Caco-2 (cell line): ENCODE measurements around the gene ZNF438. TPM values are rescaled to one million over a fixed set of nuclear protein-coding genes. Genes with fewer than 3 reads are reported as not detected.
A peak's percentile ranks its signal among the peaks of the same experiment; 100 is the strongest.

Experiments
- Bru-seq: library from RNA; stranded (reverse); fragments of 400-500 nt; gene quantifications from one replicate; lab custom pipeline; 2021; lab: Mats Ljungman, UMichigan
- BruChase-seq, 2 experiments: library from RNA; stranded (reverse); fragments of 400-500 nt; gene quantifications; one replicate each; lab custom pipeline; 2021; lab: Mats Ljungman, UMichigan
- BruUV-seq: library from RNA; stranded (reverse); fragments of 400-500 nt; replicated peaks from 2 replicates; lab custom pipeline; 2021; lab: Mats Ljungman, UMichigan
- CTCF ChIA-PET: fragments of 300-600 bp; sonication (Branson Sonifier 250); formaldehyde crosslinking; loops from one replicate; lab custom pipeline; 2022; ENCODE audit warnings: antibody characterized with exemption; lab: Charles Lee
- POLR2A ChIA-PET: fragments of 300-600 bp; sonication (Branson Sonifier 250); formaldehyde crosslinking; loops from one replicate; lab custom pipeline; 2022; ENCODE audit warnings: antibody characterized with exemption; lab: Charles Lee
- DNase-seq, 2 experiments: peaks; one replicate each; pipeline versions ENCODE4 v3.0.0 to v3.0.0-alpha.2; 2020 to 2022
- H3K27me3 ChIP-seq: replicated peaks from 2 replicates; pipeline ENCODE4 v1.6.0; 2011; ENCODE audit warnings: low read length; ENCODE audit not compliant: control insufficient read depth, insufficient read depth
- H3K36me3 ChIP-seq: 2 replicates; pipeline ENCODE4 v1.5.1; 2011; ENCODE audit warnings: low read length; ENCODE audit not compliant: control insufficient read depth, insufficient read depth
- H3K4me1 ChIP-seq: fragments of 250-450 bp; sonication (Bioruptor Pico); 2 replicates; pipeline ENCODE4 v1.5.1; 2020; ENCODE audit warnings: mild to moderate bottlenecking
- H3K4me3 ChIP-seq: 2 replicates; pipeline ENCODE4 v1.5.1; 2011; ENCODE audit warnings: low read depth, mild to moderate bottlenecking, control low read depth, low read length
- H3K9me3 ChIP-seq: fragments of 250-450 bp; sonication (Bioruptor Pico); 2 replicates; pipeline ENCODE4 v1.5.1; 2020; ENCODE audit warnings: mild to moderate bottlenecking, moderate library complexity
- H3K27ac Mint-ChIP-seq: one replicate; pipeline ENCODE4 v1.8.0; 2022; ENCODE audit warnings: mixed read lengths; ENCODE audit not compliant: unreplicated experiment
- H3K27me3 Mint-ChIP-seq: one replicate; pipeline ENCODE4 v1.8.0; 2022; ENCODE audit warnings: mixed read lengths; ENCODE audit not compliant: insufficient read depth, unreplicated experiment
- H3K36me3 Mint-ChIP-seq: one replicate; pipeline ENCODE4 v1.8.0; 2022; ENCODE audit warnings: mild to moderate bottlenecking, mixed read lengths; ENCODE audit not compliant: insufficient read depth, unreplicated experiment
- H3K4me1 Mint-ChIP-seq: one replicate; pipeline ENCODE4 v1.8.0; 2022; ENCODE audit warnings: low read depth, mixed read lengths; ENCODE audit not compliant: unreplicated experiment
- H3K4me3 Mint-ChIP-seq: one replicate; pipeline ENCODE4 v1.8.0; 2022; ENCODE audit warnings: mild to moderate bottlenecking, moderate library complexity, mixed read lengths; ENCODE audit not compliant: unreplicated experiment
- H3K9me3 Mint-ChIP-seq: one replicate; pipeline ENCODE4 v1.8.0; 2022; ENCODE audit warnings: mixed read lengths; ENCODE audit not compliant: unreplicated experiment
- intact Hi-C: fragments of 100-400 bp; cut with micrococcal nuclease; formaldehyde crosslinking; loops from one replicate; pipeline ENCODE4 v1.10.0; 2022; ENCODE audit not compliant: unreplicated experiment
- long read RNA-seq: library from polyadenylated mRNA; stranded (forward); transcript quantifications from one replicate; pipeline ENCODE4 v2.0.0, GENCODE V29; 2022
- total RNA-seq: library from RNA; stranded (reverse); gene quantifications from 2 replicates; pipeline ENCODE4 v1.2.3, GENCODE V29; 2022
- TF ChIP-seq, protein P1 (sequence below), 2 experiments: fragments of 200-600 bp in 1 of 2; IDR thresholded peaks; 1 replicate in 1 of 2; 2 replicates in 1 of 2; pipeline versions ENCODE4 v1.5.1 to v1.8.0; 2011 to 2022; ENCODE audit warnings: antibody characterized with exemption in 1 of 2, control low read depth in 1 of 2, inconsistent platforms in 1 of 2, low read depth in 1 of 2, low read length in 1 of 2, mild to moderate bottlenecking in 1 of 2, moderate library complexity in 1 of 2; ENCODE audit not compliant: insufficient read depth in 1 of 2, severe bottlenecking in 1 of 2, unreplicated experiment in 1 of 2

Gene ZNF438
- total RNA-seq: 0.58 and 1.00 TPM in 2 replicates
- percentile 36 among the genes with signal in this experiment for Bru-seq, nascent RNA
- BruChase-seq, experiment 1, labeled RNA remaining after a 2-hour chase: percentile 41 among the genes with signal in this experiment
- BruChase-seq, experiment 2, labeled RNA remaining after a 6-hour chase: percentile 30 among the genes with signal in this experiment
- long read RNA-seq, partial matches to known transcripts: 0 of 1 reads
- long read RNA-seq, other reads (novel, unspliced or antisense): 1 of 1 reads

DNA sequence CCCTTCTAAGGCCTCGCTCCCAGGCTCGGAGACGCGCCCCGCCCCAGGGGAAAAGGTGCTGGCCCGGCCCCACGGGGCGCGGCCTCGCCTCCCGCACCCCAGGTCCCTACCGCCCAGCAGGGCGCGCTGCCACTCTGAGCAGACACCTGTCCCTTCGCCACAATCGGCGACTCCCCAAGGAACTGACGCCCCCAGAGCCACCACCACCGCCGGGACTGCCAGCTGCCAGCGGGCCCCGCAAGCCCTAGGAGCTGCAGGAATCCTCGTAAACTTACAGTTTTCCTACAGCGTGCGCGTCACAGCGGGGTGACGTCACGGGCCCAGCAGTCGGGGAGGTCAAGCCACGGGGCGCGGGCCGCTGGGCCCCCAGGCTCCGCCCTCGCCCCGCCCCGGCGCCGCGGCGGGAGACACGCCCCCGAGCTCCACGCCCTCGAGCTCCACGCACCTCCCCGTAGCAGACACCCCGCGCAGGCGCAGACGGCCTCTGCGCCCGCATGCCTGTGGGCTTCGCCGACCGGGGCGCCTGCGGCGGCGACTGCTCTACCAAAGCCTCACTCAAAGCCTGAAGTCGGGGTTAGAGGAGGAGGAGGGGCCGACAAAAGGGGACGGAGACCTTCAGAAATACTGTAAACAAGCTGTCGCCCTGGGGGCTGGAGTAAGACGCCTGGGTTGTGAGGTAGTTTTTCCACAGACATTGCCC lies at the start of gene ZNF438:
ZNF438 (minus strand) TSS at position 308 of the 700 bp plus-strand sequence. CDS start 154,831 bp downstream, outside the sequence.
- H3K36me3 ChIP-seq: no peaks in the 10 kb centered on the region
- Mint-ChIP-seq H3K27me3 (peaks cover 12% of the 10 kb centered on the region), H3K4me3 (peak within 1 kb of the TSS; percentile 88), H3K36me3 (peaks cover 8% of the 10 kb centered on the region), H3K4me1 (no peaks in the 10 kb centered on the region), H3K9me3 (no peaks in the 10 kb centered on the region), H3K27ac (peak within 1 kb of the TSS; percentile 95)
- peak; percentile 95 to 98 for DNase-seq
- H3K4me3 ChIP-seq: peak within 1 kb of the TSS; percentile 68
- H3K4me1 ChIP-seq: peaks cover 6% of the 10 kb centered on the region; the same call in 1 of the 2 replicates
- no TSS peak for BruUV-seq
- TF ChIP-seq, protein P1, sequence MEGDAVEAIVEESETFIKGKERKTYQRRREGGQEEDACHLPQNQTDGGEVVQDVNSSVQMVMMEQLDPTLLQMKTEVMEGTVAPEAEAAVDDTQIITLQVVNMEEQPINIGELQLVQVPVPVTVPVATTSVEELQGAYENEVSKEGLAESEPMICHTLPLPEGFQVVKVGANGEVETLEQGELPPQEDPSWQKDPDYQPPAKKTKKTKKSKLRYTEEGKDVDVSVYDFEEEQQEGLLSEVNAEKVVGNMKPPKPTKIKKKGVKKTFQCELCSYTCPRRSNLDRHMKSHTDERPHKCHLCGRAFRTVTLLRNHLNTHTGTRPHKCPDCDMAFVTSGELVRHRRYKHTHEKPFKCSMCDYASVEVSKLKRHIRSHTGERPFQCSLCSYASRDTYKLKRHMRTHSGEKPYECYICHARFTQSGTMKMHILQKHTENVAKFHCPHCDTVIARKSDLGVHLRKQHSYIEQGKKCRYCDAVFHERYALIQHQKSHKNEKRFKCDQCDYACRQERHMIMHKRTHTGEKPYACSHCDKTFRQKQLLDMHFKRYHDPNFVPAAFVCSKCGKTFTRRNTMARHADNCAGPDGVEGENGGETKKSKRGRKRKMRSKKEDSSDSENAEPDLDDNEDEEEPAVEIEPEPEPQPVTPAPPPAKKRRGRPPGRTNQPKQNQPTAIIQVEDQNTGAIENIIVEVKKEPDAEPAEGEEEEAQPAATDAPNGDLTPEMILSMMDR (IDR thresholded peaks at IDR 0.05; ENCODE audit: insufficient read depth in 1 of 2, low read depth in 1 of 2, low read length in 1 of 2, severe bottlenecking in 1 of 2, unreplicated experiment in 1 of 2): peak in 1 of 2 experiments; percentile 84
- CTCF ChIA-PET: interaction anchor here (0.6 to 1.7 kb wide), 13 partner anchors 12 to 969 kb away, joined by 3 to 7 read pairs (median 3); no protein-coding TSS in a partner anchor
- intact Hi-C loops: loop anchor here (1.0 to 10.0 kb wide), 5 partner anchors 102 to 777 kb away; partner anchors contain the start of gene ZEB1
- no peaks in the 10 kb centered on the region for H3K27me3 ChIP-seq
- POLR2A ChIA-PET: interaction anchor here (0.5 to 0.9 kb wide), 8 partner anchors 26 to 728 kb away, joined by 3 to 4 read pairs (median 3); no protein-coding TSS in a partner anchor
- H3K9me3 ChIP-seq: no peaks in the 10 kb centered on the region

DNA sequence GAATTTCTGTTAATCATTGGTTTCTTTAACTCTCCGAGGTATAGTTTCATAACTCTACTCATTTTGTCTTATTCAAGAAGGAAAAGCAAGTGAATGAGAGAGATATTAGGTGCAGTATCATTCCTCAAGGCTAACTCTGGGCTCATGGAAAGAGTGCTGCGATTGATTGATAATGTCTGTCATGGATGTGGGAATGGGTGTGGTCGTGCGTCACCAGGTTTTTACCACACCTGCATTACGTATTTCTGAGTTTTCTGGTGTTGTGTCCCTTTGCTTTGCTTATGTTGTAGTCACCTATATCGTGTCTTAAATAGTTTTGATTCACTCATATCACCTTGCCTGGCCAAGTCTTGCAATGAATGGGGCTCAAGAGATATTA lies 44.9 kb upstream of the ZNF438 start:
- Mint-ChIP-seq H3K4me1 (no peaks in the 10 kb centered on the region), H3K4me3 (no peak overlapping the region), H3K9me3 (no peaks in the 10 kb centered on the region), H3K27ac (no peak overlapping the region), H3K36me3 (no peaks in the 10 kb centered on the region), H3K27me3 (peaks cover 9% of the 10 kb centered on the region)
- no TSS peak for BruUV-seq
- intact Hi-C loops: no loop called here
- DNase-seq: no peak
- Histone ChIP-seq H3K4me3 (no peak overlapping the region), H3K9me3 (no peaks in the 10 kb centered on the region), H3K4me1 (peaks cover 7% of the 10 kb centered on the region; the same call in 1 of the 2 replicates), H3K36me3 (no peaks in the 10 kb centered on the region), H3K27me3 (no peaks in the 10 kb centered on the region)
- CTCF ChIA-PET: no interaction called here
- POLR2A ChIA-PET: no interaction called here
- TF ChIP-seq, protein P1 (IDR thresholded peaks at IDR 0.05; ENCODE audit: insufficient read depth in 1 of 2, low read depth in 1 of 2, low read length in 1 of 2, severe bottlenecking in 1 of 2, unreplicated experiment in 1 of 2): no peak

DNA sequence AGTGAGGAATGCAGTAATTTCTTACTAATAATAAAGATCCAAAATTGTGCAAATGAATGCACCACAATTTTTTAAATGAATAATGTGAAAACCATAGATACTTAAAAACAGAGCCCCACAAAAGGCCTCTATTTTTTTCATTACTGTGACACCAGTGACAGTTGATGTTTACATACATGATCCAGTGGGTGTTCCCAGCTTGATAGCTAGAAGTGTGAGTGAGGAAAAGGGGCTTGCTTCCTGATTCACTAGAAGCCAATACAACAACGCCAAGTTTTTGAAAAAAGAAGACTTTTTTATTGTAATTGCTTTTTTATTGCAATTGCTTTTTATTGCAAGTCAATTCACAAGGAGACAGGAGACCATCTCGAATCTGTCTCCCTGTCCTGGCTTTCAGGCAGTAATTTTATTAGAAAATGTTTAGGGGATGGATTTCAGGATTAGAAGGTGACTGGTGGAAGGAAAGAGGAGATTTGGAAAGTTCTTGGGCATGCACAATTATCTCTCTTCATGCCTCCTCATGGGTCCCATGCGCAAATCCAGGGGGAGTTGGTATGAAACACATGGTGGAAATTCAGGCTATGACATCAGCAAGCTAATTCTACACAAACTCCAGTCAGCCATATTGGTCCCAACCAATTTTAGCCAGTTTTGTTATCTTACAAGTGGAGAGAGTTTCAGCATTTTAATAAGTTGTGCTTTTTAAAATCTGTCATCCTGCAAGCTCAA lies 44.4 kb upstream of the ZNF438 start:
- Mint-ChIP-seq H3K27me3 (peaks cover 9% of the 10 kb centered on the region), H3K4me3 (no peak overlapping the region), H3K9me3 (no peaks in the 10 kb centered on the region), H3K4me1 (no peaks in the 10 kb centered on the region), H3K36me3 (no peaks in the 10 kb centered on the region), H3K27ac (no peak overlapping the region)
- ChIA-PET CTCF (no interaction called here), POLR2A (no interaction called here)
- peaks cover 7% of the 10 kb centered on the region; the same call in 1 of the 2 replicates for H3K4me1 ChIP-seq
- H3K4me3 ChIP-seq: no peak overlapping the region
- no peaks in the 10 kb centered on the region for H3K27me3 ChIP-seq
- no peak for DNase-seq
- TF ChIP-seq, protein P1 (IDR thresholded peaks at IDR 0.05; ENCODE audit: insufficient read depth in 1 of 2, low read depth in 1 of 2, low read length in 1 of 2, severe bottlenecking in 1 of 2, unreplicated experiment in 1 of 2): no peak
- intact Hi-C loops: no loop called here
- H3K36me3 ChIP-seq: no peaks in the 10 kb centered on the region
- H3K9me3 ChIP-seq: no peaks in the 10 kb centered on the region
- no TSS peak for BruUV-seq
